ENCODE measurements around the gene PCDHA2. TPM values are rescaled to one million over a fixed set of nuclear protein-coding genes. Genes with fewer than 3 reads are reported as not detected.

Gene PCDHA2
- polyA plus RNA-seq, 1 donor from 2014 or later: 8.7 TPM

DNA sequence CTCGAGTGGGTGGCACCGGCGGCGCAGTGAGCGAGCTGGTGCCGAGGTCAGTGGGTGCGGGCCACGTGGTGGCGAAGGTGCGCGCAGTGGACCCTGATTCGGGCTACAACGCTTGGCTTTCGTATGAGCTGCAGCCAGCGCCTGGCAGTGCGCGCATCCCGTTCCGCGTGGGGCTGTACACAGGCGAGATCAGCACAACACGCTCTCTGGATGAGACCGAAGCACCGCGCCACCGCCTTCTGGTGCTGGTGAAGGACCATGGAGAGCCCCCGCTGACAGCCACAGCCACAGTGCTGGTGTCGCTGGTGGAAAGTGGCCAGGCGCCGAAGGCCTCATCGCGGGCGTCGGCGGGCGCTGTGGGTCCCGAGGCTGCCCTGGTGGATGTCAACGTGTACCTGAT, 28.8 kb downstream of the PCDHA2 start:
- H3K27ac ChIP-seq (ENCODE audit: low read length): no peak overlapping the region
- peaks cover 48% of the 10 kb centered on the region for H3K79me2 ChIP-seq (replicated peaks; ENCODE audit: insufficient read depth, low read length)
- TF ChIP-seq POLR2AphosphoS5 (IDR thresholded peaks at IDR 0.05) (no peak), EP300 (conservative IDR thresholded peaks at IDR 0.05; ENCODE audit: poor library complexity, severe bottlenecking) (no peak), TAF1 (IDR thresholded peaks at IDR 0.05; ENCODE audit: low read depth) (no peak), SMC3 (conservative IDR thresholded peaks at IDR 0.05; ENCODE audit: poor library complexity) (no peak), RAD21 (conservative IDR thresholded peaks at IDR 0.05) (no peak), MXI1 (conservative IDR thresholded peaks at IDR 0.05; ENCODE audit: poor library complexity, severe bottlenecking) (no peak), EZH2 (IDR thresholded peaks at IDR 0.05; ENCODE audit: borderline replicate concordance, insufficient read depth, low read length, poor library complexity, severe bottlenecking) (no peak)
- TF ChIP-seq, protein P1, sequence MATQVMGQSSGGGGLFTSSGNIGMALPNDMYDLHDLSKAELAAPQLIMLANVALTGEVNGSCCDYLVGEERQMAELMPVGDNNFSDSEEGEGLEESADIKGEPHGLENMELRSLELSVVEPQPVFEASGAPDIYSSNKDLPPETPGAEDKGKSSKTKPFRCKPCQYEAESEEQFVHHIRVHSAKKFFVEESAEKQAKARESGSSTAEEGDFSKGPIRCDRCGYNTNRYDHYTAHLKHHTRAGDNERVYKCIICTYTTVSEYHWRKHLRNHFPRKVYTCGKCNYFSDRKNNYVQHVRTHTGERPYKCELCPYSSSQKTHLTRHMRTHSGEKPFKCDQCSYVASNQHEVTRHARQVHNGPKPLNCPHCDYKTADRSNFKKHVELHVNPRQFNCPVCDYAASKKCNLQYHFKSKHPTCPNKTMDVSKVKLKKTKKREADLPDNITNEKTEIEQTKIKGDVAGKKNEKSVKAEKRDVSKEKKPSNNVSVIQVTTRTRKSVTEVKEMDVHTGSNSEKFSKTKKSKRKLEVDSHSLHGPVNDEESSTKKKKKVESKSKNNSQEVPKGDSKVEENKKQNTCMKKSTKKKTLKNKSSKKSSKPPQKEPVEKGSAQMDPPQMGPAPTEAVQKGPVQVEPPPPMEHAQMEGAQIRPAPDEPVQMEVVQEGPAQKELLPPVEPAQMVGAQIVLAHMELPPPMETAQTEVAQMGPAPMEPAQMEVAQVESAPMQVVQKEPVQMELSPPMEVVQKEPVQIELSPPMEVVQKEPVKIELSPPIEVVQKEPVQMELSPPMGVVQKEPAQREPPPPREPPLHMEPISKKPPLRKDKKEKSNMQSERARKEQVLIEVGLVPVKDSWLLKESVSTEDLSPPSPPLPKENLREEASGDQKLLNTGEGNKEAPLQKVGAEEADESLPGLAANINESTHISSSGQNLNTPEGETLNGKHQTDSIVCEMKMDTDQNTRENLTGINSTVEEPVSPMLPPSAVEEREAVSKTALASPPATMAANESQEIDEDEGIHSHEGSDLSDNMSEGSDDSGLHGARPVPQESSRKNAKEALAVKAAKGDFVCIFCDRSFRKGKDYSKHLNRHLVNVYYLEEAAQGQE (IDR thresholded peaks at IDR 0.05; ENCODE audit: borderline replicate concordance): no peak
- TF ChIP-seq, protein P2, sequence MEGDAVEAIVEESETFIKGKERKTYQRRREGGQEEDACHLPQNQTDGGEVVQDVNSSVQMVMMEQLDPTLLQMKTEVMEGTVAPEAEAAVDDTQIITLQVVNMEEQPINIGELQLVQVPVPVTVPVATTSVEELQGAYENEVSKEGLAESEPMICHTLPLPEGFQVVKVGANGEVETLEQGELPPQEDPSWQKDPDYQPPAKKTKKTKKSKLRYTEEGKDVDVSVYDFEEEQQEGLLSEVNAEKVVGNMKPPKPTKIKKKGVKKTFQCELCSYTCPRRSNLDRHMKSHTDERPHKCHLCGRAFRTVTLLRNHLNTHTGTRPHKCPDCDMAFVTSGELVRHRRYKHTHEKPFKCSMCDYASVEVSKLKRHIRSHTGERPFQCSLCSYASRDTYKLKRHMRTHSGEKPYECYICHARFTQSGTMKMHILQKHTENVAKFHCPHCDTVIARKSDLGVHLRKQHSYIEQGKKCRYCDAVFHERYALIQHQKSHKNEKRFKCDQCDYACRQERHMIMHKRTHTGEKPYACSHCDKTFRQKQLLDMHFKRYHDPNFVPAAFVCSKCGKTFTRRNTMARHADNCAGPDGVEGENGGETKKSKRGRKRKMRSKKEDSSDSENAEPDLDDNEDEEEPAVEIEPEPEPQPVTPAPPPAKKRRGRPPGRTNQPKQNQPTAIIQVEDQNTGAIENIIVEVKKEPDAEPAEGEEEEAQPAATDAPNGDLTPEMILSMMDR (IDR thresholded peaks at IDR 0.05; ENCODE audit: poor library complexity, severe bottlenecking): no peak
- H3K36me3 ChIP-seq (ENCODE audit: insufficient read depth, low read length): peaks cover 25% of the 10 kb centered on the region
- H2AFZ ChIP-seq (ENCODE audit: low read depth, low read length): no peak overlapping the region
- no peak overlapping the region for H3K4me2 ChIP-seq (ENCODE audit: low read length)
- H3K9me2 ChIP-seq (ENCODE audit: insufficient read depth, low read length): no peaks in the 10 kb centered on the region
- no peaks in the 10 kb centered on the region for H3K27me3 ChIP-seq (ENCODE audit: insufficient read depth, low read depth, low read length)
- H3K9ac ChIP-seq (ENCODE audit: low read length): no peak overlapping the region
- no peak overlapping the region for H3K4me3 ChIP-seq (ENCODE audit: low read length)
- H3F3A ChIP-seq (ENCODE audit: insufficient read depth, low read length, poor library complexity, severe bottlenecking): no peaks in the 10 kb centered on the region
- no peaks in the 10 kb centered on the region for H4K20me1 ChIP-seq (ENCODE audit: insufficient read depth)
- H3K9me3 ChIP-seq (ENCODE audit: low read length): peaks cover 27% of the 10 kb centered on the region

DNA sequence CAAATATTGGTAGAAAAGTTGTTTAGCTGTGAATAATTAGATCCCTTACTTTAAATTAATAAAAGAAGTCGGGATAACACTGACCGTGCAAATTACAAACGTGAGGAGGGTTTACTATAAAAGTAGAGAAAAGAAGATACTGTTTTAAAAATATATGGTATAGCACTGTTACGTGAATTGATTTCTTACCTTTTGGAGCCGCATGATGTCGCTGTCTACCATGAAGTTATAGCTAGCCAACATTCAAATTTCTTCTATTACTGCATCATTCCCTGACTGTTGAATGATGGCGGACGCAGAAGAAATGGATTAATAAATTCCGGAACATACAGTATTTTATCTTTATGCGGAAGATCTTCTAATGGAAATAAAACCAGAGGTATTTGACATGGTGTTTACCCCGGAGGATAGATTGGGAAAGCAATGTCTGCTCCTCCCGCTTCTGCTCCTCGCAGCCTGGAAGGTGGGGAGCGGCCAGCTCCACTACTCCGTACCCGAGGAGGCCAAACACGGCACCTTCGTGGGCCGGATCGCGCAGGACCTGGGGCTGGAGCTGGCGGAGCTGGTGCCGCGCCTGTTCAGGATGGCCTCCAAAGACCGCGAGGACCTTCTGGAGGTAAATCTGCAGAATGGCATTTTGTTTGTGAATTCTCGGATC, 33.2 kb downstream of the PCDHA2 start, which contains the start of gene PCDHA6:
PCDHA6 (plus strand) TSS at position 257 of the 658 bp plus-strand sequence; CDS start at position 389, 132 bp downstream.
- no peak for TF ChIP-seq EP300 (conservative IDR thresholded peaks at IDR 0.05; ENCODE audit: poor library complexity, severe bottlenecking)
- no peak for TF ChIP-seq MXI1 (conservative IDR thresholded peaks at IDR 0.05; ENCODE audit: poor library complexity, severe bottlenecking)
- TF ChIP-seq, protein P2 (IDR thresholded peaks at IDR 0.05; ENCODE audit: poor library complexity, severe bottlenecking): no peak
- TF ChIP-seq SMC3 (conservative IDR thresholded peaks at IDR 0.05; ENCODE audit: poor library complexity): no peak
- TF ChIP-seq RAD21 (conservative IDR thresholded peaks at IDR 0.05): no peak
- TF ChIP-seq EZH2 (IDR thresholded peaks at IDR 0.05; ENCODE audit: borderline replicate concordance, insufficient read depth, low read length, poor library complexity, severe bottlenecking): no peak
- TF ChIP-seq, protein P1 (IDR thresholded peaks at IDR 0.05; ENCODE audit: borderline replicate concordance): no peak
- TF ChIP-seq TAF1 (IDR thresholded peaks at IDR 0.05; ENCODE audit: low read depth): no peak
- no peak for TF ChIP-seq POLR2AphosphoS5 (IDR thresholded peaks at IDR 0.05)
- Histone ChIP-seq H3K9me2 (ENCODE audit: insufficient read depth, low read length) (no peaks in the 10 kb centered on the region), H2AFZ (ENCODE audit: low read depth, low read length) (no peak within 1 kb of the TSS), H3K9me3 (ENCODE audit: low read length) (peaks cover 37% of the 10 kb centered on the region), H3K9ac (ENCODE audit: low read length) (no peak within 1 kb of the TSS), H3K27ac (ENCODE audit: low read length) (no peak within 1 kb of the TSS), H4K20me1 (ENCODE audit: insufficient read depth) (no peaks in the 10 kb centered on the region), H3K27me3 (ENCODE audit: insufficient read depth, low read depth, low read length) (no peaks in the 10 kb centered on the region), H3K4me2 (ENCODE audit: low read length) (no peak within 1 kb of the TSS), H3F3A (ENCODE audit: insufficient read depth, low read length, poor library complexity, severe bottlenecking) (no peaks in the 10 kb centered on the region), H3K36me3 (ENCODE audit: insufficient read depth, low read length) (peaks cover 25% of the 10 kb centered on the region), H3K4me3 (ENCODE audit: low read length) (no peak within 1 kb of the TSS), H3K79me2 (replicated peaks; ENCODE audit: insufficient read depth, low read length) (peaks cover 35% of the 10 kb centered on the region)

All from neural cell (in vitro differentiated cells).